Mesodermal cell (in vitro differentiated cells): ENCODE data around the gene GNG12.

Source experiments
- H3K27ac ChIP-seq: 2 replicates; pipeline ENCODE4 v1.7.0; 2013; ENCODE audit warnings: mild to moderate bottlenecking, low read depth, low read length, moderate library complexity; ENCODE audit not compliant: severe bottlenecking
- H3K36me3 ChIP-seq: 2 replicates; pipeline ENCODE4 v1.7.1; 2013; ENCODE audit warnings: mild to moderate bottlenecking, low read length, moderate library complexity; ENCODE audit not compliant: control insufficient read depth, insufficient read depth
- H3K4me1 ChIP-seq: one replicate; pipeline ENCODE4 v1.7.1; 2013; ENCODE audit warnings: mild to moderate bottlenecking, low read length; ENCODE audit not compliant: insufficient read depth, control insufficient read depth, poor library complexity, severe bottlenecking
- H3K4me3 ChIP-seq: 2 replicates; pipeline ENCODE4 v1.7.0; 2013; ENCODE audit warnings: low read length, control low read depth, mild to moderate bottlenecking; ENCODE audit not compliant: insufficient read depth, poor library complexity, severe bottlenecking; ENCODE audit errors: extremely low read depth
- H3K9me3 ChIP-seq: 2 replicates; pipeline ENCODE4 v1.7.1; 2013; ENCODE audit warnings: mild to moderate bottlenecking, low read length, moderate library complexity; ENCODE audit not compliant: control insufficient read depth
- WGBS, 2 experiments: methylation state at CpG; one replicate each; pipeline ENCODE4 v1.1.5; 2013; ENCODE audit warnings: missing lambda C conversion rate in 2 of 2; ENCODE audit not compliant: insufficient coverage in 2 of 2; 5-methylcytosine and 5-hydroxymethylcytosine counted together

Gene GNG12

DNA sequence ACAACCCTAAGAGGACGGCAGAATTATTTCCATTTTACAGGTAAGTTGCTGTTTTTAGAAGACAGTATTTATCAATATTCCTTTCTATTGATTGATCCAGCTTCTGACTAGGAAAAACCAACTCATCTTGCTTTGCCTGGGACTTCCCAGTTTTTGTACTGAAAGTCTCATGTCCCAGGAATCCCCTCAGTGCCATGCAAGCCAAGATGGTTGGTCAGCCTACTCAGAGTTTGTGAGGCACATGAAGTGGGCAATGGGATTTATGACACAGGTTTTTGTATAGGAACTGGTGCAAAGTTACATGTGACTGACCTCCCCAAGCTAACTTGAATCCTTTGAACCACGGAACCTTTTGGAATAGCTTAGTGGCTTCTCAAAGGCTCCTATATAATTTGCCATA lies 45.5 kb downstream of the GNG12 start:
- Histone ChIP-seq H3K9me3 (no peaks in the 10 kb centered on the region), H3K4me3 (no peak overlapping the region), H3K4me1 (peaks cover 25% of the 10 kb centered on the region), H3K27ac (no peak overlapping the region), H3K36me3 (no peaks in the 10 kb centered on the region)
- WGBS, 2 experiments: no CpG with 5 or more reads among the region's 2 CpGs

DNA sequence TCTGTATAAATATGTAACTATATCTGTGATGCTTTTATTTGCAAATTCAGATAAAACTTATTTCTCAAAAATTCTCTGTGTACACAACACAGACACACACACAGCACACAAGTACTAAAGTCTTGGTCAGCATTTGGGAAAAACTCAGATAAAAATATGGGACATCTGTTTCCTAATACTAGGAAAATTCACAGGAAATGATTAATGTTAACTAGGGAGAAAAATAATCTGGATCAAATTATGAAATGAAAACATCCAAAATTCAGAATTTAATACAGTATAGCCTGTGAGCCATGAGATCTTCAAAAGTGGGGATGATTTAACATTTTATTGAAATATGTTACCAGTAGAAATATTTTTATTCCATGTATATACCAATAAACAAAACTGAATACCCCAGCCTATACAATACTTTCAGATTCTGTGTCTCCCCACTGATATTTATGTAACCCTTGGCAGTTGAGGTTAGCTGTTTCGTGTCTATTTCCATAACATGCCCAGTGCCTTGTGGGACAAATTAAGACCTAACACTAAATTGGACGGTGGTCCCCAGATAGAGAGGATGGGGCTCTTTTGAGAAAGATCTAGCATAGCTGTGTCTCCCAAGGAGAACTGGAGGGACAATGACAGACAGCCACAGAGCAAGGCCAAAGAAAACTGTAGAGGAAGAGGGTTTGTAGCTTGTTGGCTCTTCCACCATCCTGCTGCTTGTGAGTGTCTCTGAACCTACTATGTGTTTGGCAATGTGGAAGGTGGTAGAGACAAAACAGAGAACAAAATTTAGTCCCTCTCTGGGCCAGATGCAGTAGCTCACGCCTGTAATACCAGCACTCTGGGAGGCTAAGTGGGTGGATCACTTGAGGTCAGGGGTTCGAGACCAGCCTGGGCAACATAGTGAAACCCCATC lies 47.2 kb downstream of the GNG12 start:
- Histone ChIP-seq H3K27ac (no peak overlapping the region), H3K4me1 (peaks cover 9% of the 10 kb centered on the region), H3K9me3 (no peaks in the 10 kb centered on the region), H3K4me3 (no peak overlapping the region), H3K36me3 (no peaks in the 10 kb centered on the region)
- 89 to 100% methylated on average over 1 to 3 of the region's 4 CpGs for WGBS, 2 experiments

DNA sequence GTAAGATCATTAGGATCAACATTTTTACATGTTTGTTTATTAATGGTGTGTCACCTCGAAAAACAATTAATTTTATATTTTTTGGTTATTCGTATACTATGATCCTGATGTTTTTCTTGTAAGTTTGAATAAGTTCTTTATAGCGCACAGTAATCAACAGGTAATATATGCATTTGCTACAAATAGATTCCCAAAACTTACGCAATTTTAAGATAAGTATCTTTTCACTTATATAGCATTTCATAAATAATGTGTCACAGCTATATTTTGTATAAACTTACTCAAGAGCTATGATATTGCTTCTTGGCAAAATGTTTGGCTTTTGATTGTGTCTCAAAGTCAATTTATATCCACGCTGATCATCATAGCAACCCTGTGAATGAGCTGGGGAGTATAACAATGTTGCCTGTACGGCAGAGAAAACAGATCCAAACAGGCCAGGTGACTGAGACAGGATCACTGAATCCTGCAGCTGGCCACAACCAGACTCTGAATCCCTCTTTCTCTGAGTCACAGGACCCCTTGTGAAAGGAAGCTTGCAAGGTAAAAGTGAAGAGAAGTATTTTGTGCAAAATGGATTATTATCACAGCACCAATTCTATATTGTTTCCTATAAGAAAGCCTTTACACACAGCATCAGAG lies 48.6 kb downstream of the GNG12 start:
- H3K4me1 ChIP-seq: peaks cover 4% of the 10 kb centered on the region
- H3K27ac ChIP-seq: no peak overlapping the region
- no peaks in the 10 kb centered on the region for H3K9me3 ChIP-seq
- H3K36me3 ChIP-seq: no peaks in the 10 kb centered on the region
- no peak overlapping the region for H3K4me3 ChIP-seq
- WGBS, 2 experiments: 71 to 90% methylated on average over 2 of the region's 6 CpGs

DNA sequence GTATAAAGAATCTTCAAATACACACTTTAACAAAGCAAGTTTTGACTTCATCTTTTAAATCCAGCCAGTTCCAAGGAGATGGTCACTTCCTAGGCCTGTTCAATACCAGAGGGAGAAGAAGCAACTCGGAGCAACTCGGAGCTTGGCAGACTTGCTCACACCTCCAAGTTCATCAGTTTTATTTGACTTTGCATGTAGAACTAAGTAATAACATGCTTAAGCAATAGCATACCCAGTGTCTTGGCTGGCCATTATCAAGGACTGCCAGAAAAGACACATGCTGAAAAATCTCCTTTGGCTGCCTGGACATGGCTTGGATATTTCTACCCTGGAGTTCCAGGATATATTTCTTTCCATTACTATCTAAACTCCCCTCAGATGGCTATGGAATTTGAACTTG lies 52.6 kb downstream of the GNG12 start:
- H3K4me1 ChIP-seq: no peaks in the 10 kb centered on the region
- peaks cover 11% of the 10 kb centered on the region for H3K36me3 ChIP-seq
- no peak overlapping the region for H3K4me3 ChIP-seq
- no CpG with 5 or more reads among the region's 2 CpGs for WGBS, 2 experiments
- no peaks in the 10 kb centered on the region for H3K9me3 ChIP-seq
- no peak overlapping the region for H3K27ac ChIP-seq

DNA sequence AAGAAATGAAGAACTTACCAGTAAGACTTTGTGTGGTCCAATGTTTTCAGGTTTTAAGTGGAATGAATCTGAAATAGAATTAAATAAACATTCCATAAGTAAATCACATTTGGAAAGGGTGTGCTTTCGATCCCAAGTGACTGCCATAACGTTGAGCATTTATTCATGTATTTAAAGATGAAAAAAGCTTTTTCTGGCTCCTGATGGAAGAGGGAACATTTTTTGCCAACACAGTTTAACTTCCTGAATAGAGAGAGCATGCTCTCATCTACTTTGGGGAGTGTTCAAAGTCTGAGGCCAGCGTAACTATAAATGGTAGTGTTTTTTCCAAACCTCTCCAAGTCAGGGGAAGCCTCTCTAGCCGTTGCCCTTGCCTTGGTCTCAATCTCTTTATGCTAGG lies 55.8 kb downstream of the GNG12 start:
- WGBS, 2 experiments: 94 to 100% methylated on average over 2 to 3 of the region's 4 CpGs
- no peaks in the 10 kb centered on the region for H3K9me3 ChIP-seq
- H3K4me3 ChIP-seq: no peak overlapping the region
- no peak overlapping the region for H3K27ac ChIP-seq
- H3K4me1 ChIP-seq: no peaks in the 10 kb centered on the region
- H3K36me3 ChIP-seq: peaks cover 38% of the 10 kb centered on the region

DNA sequence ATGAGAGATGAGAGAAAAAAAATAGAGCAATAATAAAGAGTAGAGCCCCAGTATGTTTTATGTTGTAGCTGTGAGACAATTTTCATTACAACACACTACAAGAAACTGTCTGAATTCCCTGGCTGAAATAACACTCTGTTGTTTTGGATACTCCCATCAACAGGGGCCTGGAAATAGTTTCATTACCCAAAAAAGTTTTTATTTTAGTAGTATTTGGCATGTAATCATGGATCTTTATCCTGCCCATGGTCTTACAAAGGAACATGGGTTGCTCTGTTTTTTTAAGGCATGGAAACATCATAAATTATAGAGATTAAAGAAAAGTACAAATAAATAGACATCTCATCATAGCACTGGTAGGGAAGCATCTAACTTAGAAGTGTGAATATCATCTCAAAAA lies 56.3 kb downstream of the GNG12 start:
- Histone ChIP-seq H3K9me3 (no peaks in the 10 kb centered on the region), H3K4me1 (no peaks in the 10 kb centered on the region), H3K4me3 (no peak overlapping the region), H3K36me3 (peaks cover 38% of the 10 kb centered on the region), H3K27ac (no peak overlapping the region)

DNA sequence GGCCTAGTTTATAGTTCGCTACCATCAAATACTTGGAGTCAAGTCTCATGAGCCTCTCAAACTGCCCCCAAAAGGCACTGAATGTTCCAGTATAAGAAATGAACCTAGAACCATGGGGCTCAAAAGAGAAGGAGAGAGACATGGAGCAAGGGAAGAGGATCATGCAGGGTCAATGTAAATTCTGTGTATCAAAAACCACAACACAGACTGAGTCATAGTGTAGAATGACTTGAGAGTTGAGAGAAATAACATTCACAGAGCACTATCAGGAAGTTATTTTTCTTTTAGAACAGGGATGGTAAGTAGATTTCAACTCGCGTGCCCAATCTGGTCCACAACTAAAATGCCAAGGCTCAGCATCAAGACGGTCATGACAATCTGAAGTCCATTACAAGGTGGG lies 59.8 kb downstream of the GNG12 start:
- H3K36me3 ChIP-seq: peaks cover 41% of the 10 kb centered on the region
- no peak overlapping the region for H3K4me3 ChIP-seq
- 97 to 100% methylated on average over 2 to 3 of the region's 4 CpGs for WGBS, 2 experiments
- H3K9me3 ChIP-seq: no peaks in the 10 kb centered on the region
- H3K27ac ChIP-seq: no peak overlapping the region
- no peaks in the 10 kb centered on the region for H3K4me1 ChIP-seq

DNA sequence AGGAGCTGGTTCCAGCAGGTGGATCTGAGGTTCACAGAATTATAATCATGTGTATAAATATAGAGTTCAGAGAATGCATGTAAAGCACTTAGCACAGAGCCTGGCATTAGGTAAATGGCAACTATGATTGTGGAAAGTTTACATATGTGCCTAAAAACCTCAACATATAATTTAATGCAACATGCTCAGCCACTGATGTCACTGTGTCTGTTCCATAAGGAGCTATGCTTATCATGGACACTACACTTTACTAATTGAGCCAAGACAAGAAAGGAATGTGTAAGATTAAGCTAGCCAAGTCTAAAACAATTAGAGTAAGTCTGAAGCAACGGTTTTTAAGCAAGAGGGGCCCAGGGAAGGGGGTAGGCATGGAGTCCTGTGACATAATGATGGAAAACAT lies 61.5 kb downstream of the GNG12 start:
- 80 to 100% methylated on average over 1 of the region's 1 CpG for WGBS, 2 experiments
- H3K36me3 ChIP-seq: peaks cover 41% of the 10 kb centered on the region
- H3K27ac ChIP-seq: no peak overlapping the region
- peaks cover 8% of the 10 kb centered on the region for H3K4me1 ChIP-seq
- no peaks in the 10 kb centered on the region for H3K9me3 ChIP-seq
- H3K4me3 ChIP-seq: no peak overlapping the region

DNA sequence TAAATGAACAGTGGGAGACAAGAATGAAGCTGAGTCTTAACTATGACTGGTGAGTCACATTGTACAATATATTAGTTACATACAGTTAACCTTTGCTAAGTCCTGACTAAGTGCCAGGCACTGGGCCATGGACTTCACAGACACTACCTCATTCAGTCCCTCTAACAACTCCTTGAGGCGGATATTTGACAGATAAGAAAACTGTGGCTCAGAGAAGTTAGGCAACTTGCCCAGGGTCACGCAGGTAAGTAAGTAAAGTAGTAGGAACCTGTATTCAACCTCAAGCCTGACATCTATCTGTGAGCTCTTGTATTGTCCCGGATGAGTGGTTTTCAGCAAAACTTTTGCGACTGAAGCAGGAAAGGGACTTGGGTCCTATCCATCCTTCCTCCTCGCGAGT lies 62.1 kb downstream of the GNG12 start:
- Histone ChIP-seq H3K4me3 (no peak overlapping the region), H3K36me3 (peaks cover 35% of the 10 kb centered on the region), H3K4me1 (peaks cover 12% of the 10 kb centered on the region), H3K27ac (no peak overlapping the region), H3K9me3 (no peaks in the 10 kb centered on the region)
- whole genome bisulfite sequencing, 2 experiments: 73 to 89% methylated on average over 5 of the region's 6 CpGs

DNA sequence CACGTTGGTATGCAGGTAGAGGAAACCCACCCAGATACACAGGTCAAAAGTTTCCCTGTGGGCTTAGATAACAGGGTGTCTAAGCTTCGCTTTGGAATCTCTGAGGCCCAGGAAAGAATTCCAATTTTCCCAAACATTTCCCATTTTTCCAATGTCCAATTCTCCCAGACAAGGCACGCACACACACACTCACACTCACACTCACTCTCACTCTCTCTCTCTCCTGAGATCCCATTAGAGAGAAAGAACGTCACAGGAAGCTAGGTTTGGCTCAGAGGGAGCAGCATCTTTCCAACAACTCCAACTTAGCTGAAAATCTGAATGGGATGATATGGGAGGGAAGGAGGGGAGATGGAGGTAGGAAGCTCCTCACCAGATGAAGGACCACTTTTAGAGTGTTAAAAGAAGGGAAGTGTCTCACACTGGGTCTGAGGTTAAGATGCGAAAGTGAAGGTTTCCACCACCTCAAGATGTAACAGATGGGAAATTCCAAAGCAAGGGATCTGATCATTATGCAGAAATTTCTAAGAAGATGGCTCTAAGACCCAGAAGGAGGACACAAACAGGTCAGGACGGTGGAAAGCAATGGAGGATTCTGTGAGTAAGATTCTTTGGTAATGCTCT lies 63.5 kb downstream of the GNG12 start:
- H3K27ac ChIP-seq: no peak overlapping the region
- WGBS, 2 experiments: 89 to 93% methylated on average over 5 of the region's 6 CpGs
- H3K4me3 ChIP-seq: no peak overlapping the region
- H3K36me3 ChIP-seq: peaks cover 21% of the 10 kb centered on the region
- H3K4me1 ChIP-seq: peaks cover 18% of the 10 kb centered on the region
- no peaks in the 10 kb centered on the region for H3K9me3 ChIP-seq

DNA sequence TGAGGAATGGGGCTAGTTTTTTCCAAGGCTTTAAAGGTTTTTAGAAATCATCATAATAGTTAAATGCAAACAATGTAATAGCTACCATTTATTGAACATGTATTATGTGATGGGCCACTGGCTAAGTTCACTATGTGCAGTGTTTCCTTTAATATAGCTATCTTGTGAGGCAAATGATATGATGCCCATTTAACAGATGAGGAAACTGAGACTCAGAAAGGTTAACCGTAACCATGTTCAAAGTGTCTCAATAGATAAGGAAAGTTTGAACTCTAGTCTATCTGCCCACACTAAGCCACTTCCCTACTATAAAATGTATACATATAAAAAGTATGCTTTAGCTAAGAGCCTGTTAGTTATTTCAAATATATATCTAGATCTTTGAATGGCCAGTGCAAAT lies 64.8 kb downstream of the GNG12 start:
- Histone ChIP-seq H3K4me3 (no peak overlapping the region), H3K9me3 (no peaks in the 10 kb centered on the region), H3K4me1 (peaks cover 20% of the 10 kb centered on the region), H3K27ac (no peak overlapping the region), H3K36me3 (peaks cover 13% of the 10 kb centered on the region)
- no CpG with 5 or more reads among the region's 1 CpG for WGBS, 2 experiments
